HFF-Myc (cell line): ENCODE data around the gene AGXT.

Experiments
- DNase-seq: peaks from one replicate; pipeline ENCODE4 v3.0.0-alpha.2; 2011; ENCODE audit warnings: low read depth; ENCODE audit errors: extremely low read depth
- H3K4me3 ChIP-seq: replicated peaks from 2 replicates; pipeline ENCODE4 v1.5.1; 2011; ENCODE audit warnings: low read depth, mild to moderate bottlenecking, control low read depth, low read length
- TF ChIP-seq, protein P1 (sequence below): IDR thresholded peaks from 2 replicates; pipeline ENCODE4 v1.5.1; 2012; ENCODE audit warnings: mild to moderate bottlenecking, low read depth, low read length, control low read depth; ENCODE audit errors: missing control alignments

The AGXT gene

DNA sequence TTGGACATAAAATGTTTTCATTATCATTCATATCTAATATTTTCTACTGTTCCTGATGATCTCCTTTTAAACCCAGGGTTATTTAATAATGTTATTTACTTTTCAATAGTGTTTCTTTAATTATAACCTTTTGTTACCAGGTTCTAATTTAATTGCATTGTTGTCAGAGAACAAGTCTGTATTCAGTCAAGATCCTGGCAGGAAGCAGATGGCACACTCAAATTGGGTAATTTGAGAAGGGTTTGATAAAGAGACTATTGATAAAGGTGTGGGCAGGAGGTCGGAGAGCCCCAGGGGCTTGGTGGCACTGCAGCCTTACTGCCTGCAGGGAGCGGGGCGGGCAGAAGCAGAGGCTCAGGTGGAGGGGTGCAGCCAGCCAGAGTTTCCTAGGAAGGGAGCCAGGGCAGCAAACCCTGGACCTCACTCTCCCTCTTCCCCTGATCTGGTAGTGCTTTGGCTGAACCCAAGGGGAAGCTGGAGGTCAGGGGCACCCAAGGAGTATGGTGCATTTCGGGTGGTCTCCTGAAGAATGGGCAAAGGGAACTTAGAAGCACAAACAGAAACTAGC lies 46.3 kb upstream of the AGXT start:
- H3K4me3 ChIP-seq, result no peak overlapping the region
- DNase-seq, result no peak
- TF ChIP-seq, protein P1, sequence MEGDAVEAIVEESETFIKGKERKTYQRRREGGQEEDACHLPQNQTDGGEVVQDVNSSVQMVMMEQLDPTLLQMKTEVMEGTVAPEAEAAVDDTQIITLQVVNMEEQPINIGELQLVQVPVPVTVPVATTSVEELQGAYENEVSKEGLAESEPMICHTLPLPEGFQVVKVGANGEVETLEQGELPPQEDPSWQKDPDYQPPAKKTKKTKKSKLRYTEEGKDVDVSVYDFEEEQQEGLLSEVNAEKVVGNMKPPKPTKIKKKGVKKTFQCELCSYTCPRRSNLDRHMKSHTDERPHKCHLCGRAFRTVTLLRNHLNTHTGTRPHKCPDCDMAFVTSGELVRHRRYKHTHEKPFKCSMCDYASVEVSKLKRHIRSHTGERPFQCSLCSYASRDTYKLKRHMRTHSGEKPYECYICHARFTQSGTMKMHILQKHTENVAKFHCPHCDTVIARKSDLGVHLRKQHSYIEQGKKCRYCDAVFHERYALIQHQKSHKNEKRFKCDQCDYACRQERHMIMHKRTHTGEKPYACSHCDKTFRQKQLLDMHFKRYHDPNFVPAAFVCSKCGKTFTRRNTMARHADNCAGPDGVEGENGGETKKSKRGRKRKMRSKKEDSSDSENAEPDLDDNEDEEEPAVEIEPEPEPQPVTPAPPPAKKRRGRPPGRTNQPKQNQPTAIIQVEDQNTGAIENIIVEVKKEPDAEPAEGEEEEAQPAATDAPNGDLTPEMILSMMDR, result no peak

DNA sequence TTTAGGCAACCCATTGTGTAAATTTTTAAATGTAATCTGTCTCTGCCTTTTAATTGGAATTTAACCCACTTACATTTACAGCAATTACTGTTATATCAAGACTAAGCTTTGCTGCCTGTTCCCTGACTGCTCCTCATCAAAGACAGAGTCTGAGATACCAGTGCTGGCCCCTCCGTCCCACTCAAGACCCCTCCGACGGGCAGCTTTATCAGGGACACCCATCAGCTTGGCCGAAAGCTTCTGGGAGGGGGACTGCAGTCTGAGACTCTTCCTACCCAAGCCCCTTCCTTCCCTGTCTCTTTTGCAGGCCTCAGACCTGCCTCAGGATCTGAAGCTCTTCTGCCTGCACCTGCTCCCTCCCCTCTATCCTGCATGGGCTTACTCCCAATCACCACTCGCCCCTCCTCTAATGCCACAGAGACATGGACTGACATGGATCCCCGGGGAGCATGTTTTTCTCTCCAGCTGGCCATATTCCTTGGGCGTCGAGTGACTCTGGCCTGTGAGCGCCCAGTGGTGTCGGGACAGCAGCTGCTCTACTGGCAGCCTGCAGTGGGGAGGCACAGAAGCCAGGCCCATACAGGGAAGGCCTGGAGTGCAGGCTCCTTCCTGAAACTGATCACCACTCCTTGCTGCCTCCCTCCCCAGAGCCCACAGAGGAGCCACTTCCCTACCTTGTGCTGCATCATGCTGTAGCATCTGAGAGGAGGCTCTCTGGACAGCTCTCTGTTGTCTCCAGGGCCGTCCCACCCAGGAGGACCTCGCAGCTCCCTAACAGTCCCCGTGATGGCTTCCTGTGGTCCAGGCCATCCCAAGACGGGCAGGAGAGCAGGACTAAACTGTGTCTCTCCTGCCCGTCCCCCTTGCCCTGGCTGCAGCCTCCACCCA lies 44.9 kb upstream of the AGXT start:
- no peak overlapping the region for H3K4me3 ChIP-seq
- no peak for DNase-seq
- TF ChIP-seq, protein P1, result no peak

DNA sequence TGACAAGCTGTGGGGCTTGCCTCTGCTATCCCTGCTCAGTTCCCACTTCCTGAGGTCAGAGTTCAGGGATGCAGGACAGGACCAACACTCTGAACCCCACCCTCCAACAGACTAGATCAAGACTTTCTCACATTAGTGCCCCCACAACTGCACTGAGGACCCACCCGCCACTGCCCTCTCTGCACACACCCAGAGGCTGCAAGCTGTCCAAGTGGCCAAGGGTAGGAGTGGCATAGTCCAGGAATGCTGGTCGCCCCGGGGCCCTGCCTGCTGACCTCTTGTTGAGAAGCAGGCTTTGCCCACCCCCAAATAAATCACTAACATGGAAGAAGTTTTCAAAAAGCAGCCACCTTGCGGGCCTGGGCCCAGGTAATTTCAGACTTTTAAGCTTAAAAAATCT lies 43.1 kb upstream of the AGXT start:
- TF ChIP-seq, protein P1, result no peak
- no peak for DNase-seq
- H3K4me3 ChIP-seq, result no peak overlapping the region

DNA sequence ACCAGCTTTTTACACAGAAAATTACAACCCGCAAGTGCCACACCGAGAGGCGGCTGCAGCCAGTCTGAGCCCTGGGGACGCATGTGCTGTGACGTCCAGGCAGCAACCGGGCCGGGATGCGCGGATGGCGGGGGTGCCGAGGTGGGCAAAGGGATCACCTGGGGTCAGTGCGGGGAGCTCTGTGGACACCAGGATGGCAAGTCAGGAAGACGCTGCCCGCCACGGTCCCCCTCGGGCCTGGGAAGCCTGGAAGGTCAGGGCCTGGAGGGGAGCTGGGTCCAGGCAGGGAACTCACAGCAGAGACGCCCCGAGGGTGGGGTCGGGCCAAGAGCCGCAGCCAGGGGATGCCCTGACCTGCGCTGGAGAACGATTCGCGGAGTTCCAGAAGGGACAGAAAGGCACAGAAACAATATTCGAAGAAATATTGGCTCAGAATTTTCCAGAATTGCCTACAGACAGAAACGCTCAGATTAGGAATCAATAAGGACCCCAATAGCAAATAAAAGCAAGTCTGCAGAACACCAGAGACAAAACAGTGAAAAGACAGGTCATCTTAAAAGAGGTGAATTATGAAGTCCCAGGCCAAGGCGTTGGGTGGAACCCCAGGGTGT lies 36.9 kb upstream of the AGXT start:
- TF ChIP-seq, protein P1, result no peak
- H3K4me3 ChIP-seq, result 0 out of 2 replicates have a peak overlapping the region, but pooled peaks have one; percentile 8
- no peak for DNase-seq

DNA sequence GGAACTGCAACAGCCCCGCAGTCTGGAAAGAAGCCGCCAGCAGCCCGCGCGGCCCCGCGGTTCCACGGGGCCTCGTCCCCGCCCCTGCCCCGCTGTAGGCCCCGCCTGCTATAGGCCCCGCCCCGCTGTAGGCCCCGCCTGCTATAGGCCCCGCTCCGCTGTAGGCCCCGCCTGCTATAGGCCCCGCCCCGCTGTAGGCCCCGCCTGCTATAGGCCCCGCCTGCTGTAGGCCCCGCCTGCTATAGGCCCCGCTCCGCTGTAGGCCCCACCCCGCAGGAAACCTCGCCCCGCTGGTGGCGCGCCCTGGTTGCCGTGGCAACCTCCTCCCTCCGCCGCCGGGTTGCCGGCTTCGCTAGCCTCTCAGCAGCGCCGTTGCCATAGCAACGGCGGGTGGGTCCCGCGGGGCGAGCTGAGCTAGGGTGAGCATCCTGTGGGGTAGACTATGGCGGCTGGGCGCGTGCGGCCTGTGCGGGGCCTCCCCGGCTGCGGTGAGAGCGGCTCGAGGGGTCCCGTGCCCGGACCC lies 36.4 kb upstream of the AGXT start:
- peak; percentile 61 for DNase-seq
- TF ChIP-seq, protein P1, result no peak
- no peak overlapping the region for H3K4me3 ChIP-seq

DNA sequence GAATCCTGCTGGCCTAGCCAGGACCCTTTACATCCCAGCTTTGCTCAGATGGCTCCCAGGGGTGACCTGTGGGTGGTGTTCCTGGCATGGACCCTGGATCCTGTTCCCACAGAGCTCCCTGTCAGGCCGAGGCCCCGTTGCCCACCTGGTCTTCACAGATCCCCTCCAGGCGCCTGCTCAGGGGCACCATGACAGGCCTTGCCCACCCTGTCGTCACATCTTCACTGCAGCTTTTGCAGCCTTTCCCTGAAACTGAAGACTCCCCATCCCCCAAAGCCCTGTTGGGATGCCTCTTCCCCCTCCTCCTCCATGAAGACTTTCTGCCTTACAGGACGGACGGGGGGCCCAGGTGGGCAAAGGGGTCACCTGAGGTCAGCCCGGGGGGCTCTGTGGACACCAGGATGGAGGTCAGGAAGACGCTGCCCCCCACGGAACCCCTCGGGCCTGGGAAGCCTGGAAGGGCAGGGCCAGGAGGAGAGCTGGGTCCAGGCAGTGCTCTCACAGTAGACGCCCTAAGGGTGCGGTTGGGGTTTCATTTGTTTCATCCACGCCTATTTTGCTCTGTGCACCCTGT lies 35.6 kb upstream of the AGXT start:
- DNase-seq, result no peak
- TF ChIP-seq, protein P1, result no peak

More for the DNA sequence above, 35.6 kb upstream of the AGXT start:
- no peak overlapping the region for H3K4me3 ChIP-seq
